T-helper 2 cell treated with Interferon-gamma antibody and Interleukin-4, amounts not matched to agents 5 μg/mL and 100 μg/mL, for 36 hours (primary cell): ENCODE measurements around the gene LIPA.

ENCODE experiments used
- DNase-seq: peaks from one replicate; pipeline ENCODE4 v3.0.0; 2021; ENCODE audit warnings: low spot score
- H3K27ac Mint-ChIP-seq: one replicate; pipeline ENCODE4 v1.8.0; 2021; ENCODE audit warnings: mild to moderate bottlenecking, mixed read lengths
- H3K27me3 Mint-ChIP-seq: one replicate; pipeline ENCODE4 v1.8.0; 2021; ENCODE audit warnings: low read depth, mixed read lengths
- H3K36me3 Mint-ChIP-seq: one replicate; pipeline ENCODE4 v1.8.0; 2021; ENCODE audit warnings: low read depth, mixed read lengths
- H3K4me1 Mint-ChIP-seq: one replicate; pipeline ENCODE4 v1.8.0; 2021; ENCODE audit warnings: low read depth, mixed read lengths
- H3K4me3 Mint-ChIP-seq: one replicate; pipeline ENCODE4 v1.8.0; 2022; ENCODE audit warnings: mild to moderate bottlenecking, moderate library complexity, mixed read lengths
- H3K9me3 Mint-ChIP-seq: one replicate; pipeline ENCODE4 v1.8.0; 2021; ENCODE audit warnings: mixed read lengths

The LIPA gene

GRCh38 chr10:89241486-89242344 is 9.9 kb downstream of the LIPA start:
- Mint-ChIP-seq H3K27ac (no peak overlapping the region), H3K4me1 (no peaks in the 10 kb centered on the region), H3K4me3 (no peak overlapping the region), H3K9me3 (no peaks in the 10 kb centered on the region), H3K27me3 (no peaks in the 10 kb centered on the region), H3K36me3 (no peaks in the 10 kb centered on the region)
- no peak for DNase-seq

GRCh38 chr10:89241026-89241425 is 10.5 kb downstream of the LIPA start:
- no peaks in the 10 kb centered on the region for H3K27me3 Mint-ChIP-seq
- no peaks in the 10 kb centered on the region for H3K36me3 Mint-ChIP-seq
- H3K9me3 Mint-ChIP-seq = no peaks in the 10 kb centered on the region
- DNase-seq = no peak
- H3K27ac Mint-ChIP-seq = no peak overlapping the region
- H3K4me1 Mint-ChIP-seq = no peaks in the 10 kb centered on the region
- H3K4me3 Mint-ChIP-seq = no peak overlapping the region

GRCh38 chr10:89240519-89240918 is 11.1 kb downstream of the LIPA start:
- Mint-ChIP-seq H3K4me3 (no peak overlapping the region), H3K36me3 (no peaks in the 10 kb centered on the region), H3K27ac (no peak overlapping the region), H3K9me3 (no peaks in the 10 kb centered on the region), H3K27me3 (no peaks in the 10 kb centered on the region), H3K4me1 (no peaks in the 10 kb centered on the region)
- no peak for DNase-seq

GRCh38 chr10:89238956-89239644 is 12.5 kb downstream of the LIPA start:
- no peaks in the 10 kb centered on the region for H3K9me3 Mint-ChIP-seq
- DNase-seq = no peak
- no peaks in the 10 kb centered on the region for H3K36me3 Mint-ChIP-seq
- no peak overlapping the region for H3K4me3 Mint-ChIP-seq
- H3K27me3 Mint-ChIP-seq = no peaks in the 10 kb centered on the region
- no peak overlapping the region for H3K27ac Mint-ChIP-seq
- H3K4me1 Mint-ChIP-seq = no peaks in the 10 kb centered on the region

GRCh38 chr10:89237849-89238248 is 13.7 kb downstream of the LIPA start:
- Mint-ChIP-seq H3K4me1 (no peaks in the 10 kb centered on the region), H3K4me3 (no peak overlapping the region), H3K9me3 (no peaks in the 10 kb centered on the region), H3K27me3 (no peaks in the 10 kb centered on the region), H3K36me3 (no peaks in the 10 kb centered on the region), H3K27ac (no peak overlapping the region)
- no peak for DNase-seq

GRCh38 chr10:89236226-89236797 is 15.3 kb downstream of the LIPA start:
- Mint-ChIP-seq H3K4me1 (no peaks in the 10 kb centered on the region), H3K27ac (no peak overlapping the region), H3K27me3 (no peaks in the 10 kb centered on the region), H3K4me3 (no peak overlapping the region), H3K36me3 (no peaks in the 10 kb centered on the region), H3K9me3 (no peaks in the 10 kb centered on the region)
- no peak for DNase-seq

GRCh38 chr10:89235073-89235798 is 16.3 kb downstream of the LIPA start:
- Mint-ChIP-seq H3K27ac (no peak overlapping the region), H3K4me3 (no peak overlapping the region), H3K9me3 (no peaks in the 10 kb centered on the region), H3K36me3 (no peaks in the 10 kb centered on the region), H3K4me1 (no peaks in the 10 kb centered on the region), H3K27me3 (no peaks in the 10 kb centered on the region)
- DNase-seq = no peak

- peaks cover 2% of the 10 kb centered on the region for H3K36me3 Mint-ChIP-seq
- no peak overlapping the region for H3K27ac Mint-ChIP-seq
Observed at GRCh38 chr10:89233033-89233432, 18.5 kb downstream of the LIPA start.

GRCh38 chr10:89228962-89229361 is 22.6 kb downstream of the LIPA start:
- no peaks in the 10 kb centered on the region for H3K27me3 Mint-ChIP-seq
- no peak overlapping the region for H3K27ac Mint-ChIP-seq
- H3K4me3 Mint-ChIP-seq = no peak overlapping the region
- DNase-seq = no peak
- H3K9me3 Mint-ChIP-seq = no peaks in the 10 kb centered on the region
- H3K36me3 Mint-ChIP-seq = peaks cover 4% of the 10 kb centered on the region
- no peaks in the 10 kb centered on the region for H3K4me1 Mint-ChIP-seq

More at GRCh38 chr10:89233033-89233432, 18.5 kb downstream of the LIPA start:
- no peaks in the 10 kb centered on the region for H3K4me1 Mint-ChIP-seq
- DNase-seq = no peak
- no peaks in the 10 kb centered on the region for H3K9me3 Mint-ChIP-seq
- H3K4me3 Mint-ChIP-seq = no peak overlapping the region
- H3K27me3 Mint-ChIP-seq = no peaks in the 10 kb centered on the region

- Mint-ChIP-seq H3K4me1 (no peaks in the 10 kb centered on the region), H3K9me3 (no peaks in the 10 kb centered on the region), H3K4me3 (no peak overlapping the region), H3K36me3 (peaks cover 4% of the 10 kb centered on the region), H3K27me3 (no peaks in the 10 kb centered on the region), H3K27ac (no peak overlapping the region)
- DNase-seq = no peak
Observed at GRCh38 chr10:89228146-89228545, 23.4 kb downstream of the LIPA start.

- Mint-ChIP-seq H3K36me3 (peaks cover 4% of the 10 kb centered on the region), H3K9me3 (no peaks in the 10 kb centered on the region), H3K4me1 (no peaks in the 10 kb centered on the region)
Observed at GRCh38 chr10:89226891-89227290, 24.7 kb downstream of the LIPA start.

GRCh38 chr10:89224739-89225443 is 26.7 kb downstream of the LIPA start:
- Mint-ChIP-seq H3K27me3 (no peaks in the 10 kb centered on the region), H3K4me3 (no peak overlapping the region), H3K36me3 (peaks cover 4% of the 10 kb centered on the region)

More at GRCh38 chr10:89226891-89227290, 24.7 kb downstream of the LIPA start:
- DNase-seq = no peak
- H3K27ac Mint-ChIP-seq = no peak overlapping the region
- no peak overlapping the region for H3K4me3 Mint-ChIP-seq
- H3K27me3 Mint-ChIP-seq = no peaks in the 10 kb centered on the region

GRCh38 chr10:89221919-89222318 is 29.7 kb downstream of the LIPA start:
- H3K36me3 Mint-ChIP-seq = peaks cover 1% of the 10 kb centered on the region
- H3K27ac Mint-ChIP-seq = no peak overlapping the region

More at GRCh38 chr10:89224739-89225443, 26.7 kb downstream of the LIPA start:
- DNase-seq = no peak
- Mint-ChIP-seq H3K27ac (no peak overlapping the region), H3K9me3 (no peaks in the 10 kb centered on the region), H3K4me1 (no peaks in the 10 kb centered on the region)

More at GRCh38 chr10:89221919-89222318, 29.7 kb downstream of the LIPA start:
- Mint-ChIP-seq H3K4me1 (peaks cover 6% of the 10 kb centered on the region), H3K4me3 (no peak overlapping the region), H3K27me3 (no peaks in the 10 kb centered on the region), H3K9me3 (no peaks in the 10 kb centered on the region)
- DNase-seq = no peak
